Measurements from ENCODE around the gene PDE9A. TPM values are rescaled to one million over a fixed set of nuclear protein-coding genes. Genes with fewer than 3 reads are reported as not detected.

Gene PDE9A
- polyA plus RNA-seq, 2 of the 4 experiments (the other 2 are of a cell fraction), result 1.3 to 3.1 TPM

- ChIA-PET CTCF (no interaction called here), POLR2A (no interaction called here)
- FAIRE-seq (no peak), ATAC-seq (no peak), DNase-seq (ENCODE audit: low read depth in 1 of 2, low spot score in 1 of 2) (no peak)
- no peak overlapping the region for H3K4me2 ChIP-seq
- no peaks in the 10 kb centered on the region for H3K4me1 ChIP-seq
- no peaks in the 10 kb centered on the region for H3K9me3 ChIP-seq
- no peak overlapping the region for H3K4me3 ChIP-seq
- 59% methylated on average over 16 of the region's 21 CpGs for WGBS (ENCODE audit: missing lambda C conversion rate)
- TF ChIP-seq ZNF302 (CRISPR knock-in tag; IDR thresholded peaks at IDR 0.05) (no peak), ZFP36 (IDR thresholded peaks at IDR 0.05; ENCODE audit: borderline replicate concordance, partially characterized antibody) (no peak), BHLHE40 (IDR thresholded peaks at IDR 0.05; ENCODE audit: low read depth, low read length) (no peak), HOXB5 (CRISPR knock-in tag; IDR thresholded peaks at IDR 0.05) (no peak), KDM5A (IDR thresholded peaks at IDR 0.05) (no peak), KDM1A (IDR thresholded peaks at IDR 0.05; ENCODE audit: low read depth) (no peak), ESRRA (IDR thresholded peaks at IDR 0.05; ENCODE audit: borderline replicate concordance, low read length) (no peak), POLR2A (IDR thresholded peaks at IDR 0.05; ENCODE audit: low read length) (no peak), REST (IDR thresholded peaks at IDR 0.05) (no peak)
- TF ChIP-seq, protein P1, sequence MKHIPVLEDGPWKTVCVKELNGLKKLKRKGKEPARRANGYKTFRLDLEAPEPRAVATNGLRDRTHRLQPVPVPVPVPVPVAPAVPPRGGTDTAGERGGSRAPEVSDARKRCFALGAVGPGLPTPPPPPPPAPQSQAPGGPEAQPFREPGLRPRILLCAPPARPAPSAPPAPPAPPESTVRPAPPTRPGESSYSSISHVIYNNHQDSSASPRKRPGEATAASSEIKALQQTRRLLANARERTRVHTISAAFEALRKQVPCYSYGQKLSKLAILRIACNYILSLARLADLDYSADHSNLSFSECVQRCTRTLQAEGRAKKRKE (CRISPR knock-in tag; IDR thresholded peaks at IDR 0.05; ENCODE audit: low read depth), result no peak
- no peak overlapping the region for H3K27ac ChIP-seq
These were observed 124.4 kb downstream of the PDE9A start for GRCh38 chr21:42777757-42778344.

DNA sequence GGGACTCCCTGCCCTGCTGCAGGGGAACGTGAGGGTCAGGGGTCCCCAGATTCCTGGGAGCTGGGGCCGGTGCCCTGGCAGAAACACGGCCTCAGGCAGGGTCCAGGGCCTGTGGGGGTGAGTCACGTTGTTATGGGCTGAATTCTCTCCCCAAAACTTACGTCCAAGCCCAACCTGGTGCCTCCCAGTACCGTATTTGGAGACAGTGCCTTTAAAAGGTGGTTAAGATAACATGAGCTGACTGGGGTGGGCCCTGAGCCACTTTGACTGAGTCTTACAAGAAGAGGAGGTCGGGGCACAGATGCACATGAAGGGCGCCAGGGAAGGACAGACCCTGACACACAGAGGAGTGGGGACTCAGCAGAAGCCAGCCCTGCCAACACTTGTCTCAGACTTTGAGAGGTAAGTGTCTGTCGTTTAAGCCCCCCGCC, 126.0 kb downstream of the PDE9A start:
- DNase-seq (ENCODE audit: low read depth in 1 of 2, low spot score in 1 of 2) (no peak), ATAC-seq (no peak), FAIRE-seq (no peak)
- ChIA-PET POLR2A (no interaction called here), CTCF (no interaction called here)
- H3K4me1 ChIP-seq, result no peaks in the 10 kb centered on the region
- no peak overlapping the region for H3K27ac ChIP-seq
- no peak for TF ChIP-seq HDAC2 (IDR thresholded peaks at IDR 0.05)
- TF ChIP-seq CBX2 (IDR thresholded peaks at IDR 0.05; ENCODE audit: borderline replicate concordance, low read depth), result no peak
- no peak for TF ChIP-seq JUNB (IDR thresholded peaks at IDR 0.05)
- no peak for TF ChIP-seq MAFK (IDR thresholded peaks at IDR 0.05; ENCODE audit: partially characterized antibody)
- no peak for TF ChIP-seq EP300 (IDR thresholded peaks at IDR 0.05)
- no peak for TF ChIP-seq HOXA7 (CRISPR knock-in tag; IDR thresholded peaks at IDR 0.05)
- TF ChIP-seq HOXB5 (CRISPR knock-in tag; IDR thresholded peaks at IDR 0.05), result no peak
- no peak for TF ChIP-seq ELK1 (IDR thresholded peaks at IDR 0.05; ENCODE audit: low read depth, low read length)
- H3K4me2 ChIP-seq, result no peak overlapping the region
- 59% methylated on average over 8 of the region's 10 CpGs for WGBS (ENCODE audit: missing lambda C conversion rate)
- H3K9me3 ChIP-seq, result no peaks in the 10 kb centered on the region
- H3K4me3 ChIP-seq, result no peak overlapping the region

- ATAC-seq (no peak; a peak in 1 of 6 replicates), FAIRE-seq (no peak), DNase-seq (ENCODE audit: low read depth in 1 of 2, low spot score in 1 of 2) (no peak)
- WGBS (ENCODE audit: missing lambda C conversion rate), result 43% methylated on average over 8 of the region's 8 CpGs
- no peak for TF ChIP-seq MYC (IDR thresholded peaks at IDR 0.05; ENCODE audit: borderline replicate concordance, low read length)
- no peak for TF ChIP-seq HOXB13 (CRISPR knock-in tag; IDR thresholded peaks at IDR 0.05; ENCODE audit: low read depth)
- no peak for TF ChIP-seq RNF2 (IDR thresholded peaks at IDR 0.05; ENCODE audit: borderline replicate concordance, low read depth)
- TF ChIP-seq RAD21 (conservative IDR thresholded peaks at IDR 0.05 in 1 of 2, IDR thresholded peaks at IDR 0.05 in 1 of 2), result no peak
- Histone ChIP-seq H3K4me1 (no peaks in the 10 kb centered on the region), H3K9me3 (no peaks in the 10 kb centered on the region), H3K4me2 (no peak overlapping the region), H3K27ac (no peak overlapping the region), H3K4me3 (no peak overlapping the region)
- CTCF ChIA-PET, result no interaction called here
- POLR2A ChIA-PET, result no interaction called here
These were observed 127.2 kb downstream of the PDE9A start for GRCh38 chr21:42780617-42781016.

Measured in A549 (cell line).